ENCODE measurements around the gene LNX1.

The LNX1 gene

DNA sequence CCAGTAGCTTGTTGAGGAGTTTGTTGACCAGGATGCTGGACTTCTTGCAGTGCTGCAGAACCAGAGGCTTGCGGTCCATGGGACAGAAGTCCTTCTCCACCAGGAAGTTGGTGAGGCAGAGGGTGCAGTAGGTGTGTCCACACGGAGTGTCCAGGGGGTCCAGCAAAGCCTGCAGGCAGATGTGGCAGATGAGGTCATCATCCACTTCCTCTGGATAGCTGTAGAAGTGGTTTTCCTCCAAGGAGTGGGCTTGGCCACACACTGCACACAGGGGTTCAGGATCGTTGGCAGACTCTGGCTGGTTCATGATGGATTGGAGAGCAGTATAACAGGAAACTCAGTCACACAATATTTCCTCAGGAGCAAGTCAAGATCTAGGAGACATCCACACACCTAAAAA is 17.6 kb downstream of the LNX1 start:
- DNase-seq, result no peak
- intact Hi-C loops (cut with DNase I; ENCODE audit: low total_unique reads), result no loop called here
- TF ChIP-seq, protein P1, sequence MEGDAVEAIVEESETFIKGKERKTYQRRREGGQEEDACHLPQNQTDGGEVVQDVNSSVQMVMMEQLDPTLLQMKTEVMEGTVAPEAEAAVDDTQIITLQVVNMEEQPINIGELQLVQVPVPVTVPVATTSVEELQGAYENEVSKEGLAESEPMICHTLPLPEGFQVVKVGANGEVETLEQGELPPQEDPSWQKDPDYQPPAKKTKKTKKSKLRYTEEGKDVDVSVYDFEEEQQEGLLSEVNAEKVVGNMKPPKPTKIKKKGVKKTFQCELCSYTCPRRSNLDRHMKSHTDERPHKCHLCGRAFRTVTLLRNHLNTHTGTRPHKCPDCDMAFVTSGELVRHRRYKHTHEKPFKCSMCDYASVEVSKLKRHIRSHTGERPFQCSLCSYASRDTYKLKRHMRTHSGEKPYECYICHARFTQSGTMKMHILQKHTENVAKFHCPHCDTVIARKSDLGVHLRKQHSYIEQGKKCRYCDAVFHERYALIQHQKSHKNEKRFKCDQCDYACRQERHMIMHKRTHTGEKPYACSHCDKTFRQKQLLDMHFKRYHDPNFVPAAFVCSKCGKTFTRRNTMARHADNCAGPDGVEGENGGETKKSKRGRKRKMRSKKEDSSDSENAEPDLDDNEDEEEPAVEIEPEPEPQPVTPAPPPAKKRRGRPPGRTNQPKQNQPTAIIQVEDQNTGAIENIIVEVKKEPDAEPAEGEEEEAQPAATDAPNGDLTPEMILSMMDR (IDR thresholded peaks at IDR 0.05), result no peak
- Histone ChIP-seq H3K9me3 (no peaks in the 10 kb centered on the region), H3K27ac (no peak overlapping the region), H3K4me1 (peaks cover 0 to 13% (median 2%) of the 10 kb centered on the region in 4 donors), H3K36me3 (no peaks in the 10 kb centered on the region), H3K27me3 (no peaks in the 10 kb centered on the region), H3K4me3 (no peak overlapping the region)

DNA sequence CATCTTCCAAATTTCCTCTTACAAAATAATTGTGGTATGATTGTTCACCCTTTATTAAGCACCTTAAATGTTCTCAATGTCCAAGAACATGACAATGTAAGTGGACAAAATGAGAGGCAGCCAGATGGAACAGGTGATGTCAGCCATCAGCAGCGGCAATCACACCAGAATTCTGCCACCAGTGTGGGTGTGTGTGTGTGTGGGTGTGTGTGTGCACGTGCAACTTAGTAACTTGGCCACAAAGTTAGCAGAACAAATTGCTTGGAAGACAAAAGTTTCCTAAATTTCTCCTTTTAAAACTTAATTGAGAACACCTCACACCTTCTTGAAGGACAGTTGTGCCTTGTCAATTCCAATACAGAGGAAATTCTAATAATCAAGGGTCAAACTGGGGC is 18.7 kb downstream of the LNX1 start:
- H3K9me3 ChIP-seq, result no peaks in the 10 kb centered on the region
- no peak overlapping the region for H3K4me3 ChIP-seq
- intact Hi-C loops (cut with DNase I; ENCODE audit: low total_unique reads), result no loop called here
- no peaks in the 10 kb centered on the region for H3K36me3 ChIP-seq
- no peak overlapping the region for H3K27ac ChIP-seq
- no peaks in the 10 kb centered on the region for H3K27me3 ChIP-seq
- TF ChIP-seq, protein P1 (IDR thresholded peaks at IDR 0.05), result no peak
- H3K4me1 ChIP-seq, result peaks cover 0 to 13% (median 2%) of the 10 kb centered on the region in 4 donors
- DNase-seq, result no peak

DNA sequence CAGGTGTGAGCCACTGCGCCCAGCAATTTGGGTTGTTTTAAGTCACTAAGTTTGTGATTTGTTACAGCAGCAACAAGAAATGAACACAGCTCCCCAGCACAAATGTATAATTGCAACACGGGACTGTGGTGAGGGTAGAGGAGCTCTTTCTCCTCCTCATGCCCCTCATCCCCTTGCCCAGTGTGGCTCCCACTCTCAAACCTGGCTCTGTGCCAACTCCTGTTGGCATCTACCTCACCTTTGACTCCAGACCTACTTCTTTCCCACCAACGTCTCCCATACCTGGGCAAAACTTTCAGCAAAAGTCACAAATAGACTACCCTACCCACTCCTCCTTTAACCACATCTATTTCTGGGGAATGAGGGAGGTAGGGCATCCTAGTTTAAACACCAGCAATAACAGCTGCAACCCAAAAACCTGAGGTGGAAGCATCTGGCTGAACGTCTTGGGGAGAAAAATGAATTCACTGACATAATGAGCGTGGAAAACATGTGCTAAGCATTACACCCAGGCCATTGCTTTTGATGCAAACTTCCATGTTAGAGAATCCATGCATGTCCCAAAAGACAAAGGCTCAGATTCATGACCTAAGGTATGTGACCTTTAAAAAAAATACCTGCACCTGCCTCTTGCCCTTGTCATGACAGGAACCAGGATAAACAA is 19.2 kb downstream of the LNX1 start:
- H3K27me3 ChIP-seq, result no peaks in the 10 kb centered on the region
- TF ChIP-seq, protein P1 (IDR thresholded peaks at IDR 0.05), result no peak
- H3K4me3 ChIP-seq, result no peak overlapping the region

DNA sequence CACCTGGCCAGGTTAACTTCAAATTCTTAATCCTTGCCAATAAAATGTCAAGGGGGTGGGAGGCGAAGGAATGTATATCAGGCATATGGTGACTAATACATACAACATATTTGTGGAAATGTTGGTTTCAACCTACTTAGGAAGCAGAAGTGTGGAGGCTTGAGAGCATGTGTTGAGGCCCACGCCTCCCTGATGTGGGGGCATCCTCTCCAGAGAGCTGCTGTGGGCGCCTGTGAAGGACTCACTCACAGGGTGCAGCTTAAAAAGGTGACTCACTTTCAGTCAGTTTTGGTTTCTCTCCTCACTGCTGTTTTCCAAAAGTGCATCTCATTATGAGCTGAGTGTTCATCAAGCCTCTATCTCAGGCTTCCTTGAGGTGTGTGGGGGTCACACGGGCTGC is 27.5 kb downstream of the LNX1 start:
- Histone ChIP-seq H3K27me3 (no peaks in the 10 kb centered on the region), H3K4me3 (no peak overlapping the region), H3K9me3 (no peaks in the 10 kb centered on the region), H3K27ac (no peak overlapping the region), H3K4me1 (no peaks in the 10 kb centered on the region), H3K36me3 (no peaks in the 10 kb centered on the region)
- intact Hi-C loops (cut with DNase I; ENCODE audit: low total_unique reads), result no loop called here
- TF ChIP-seq, protein P1 (IDR thresholded peaks at IDR 0.05), result no peak
- no peak for DNase-seq

More for the DNA sequence above, 19.2 kb downstream of the LNX1 start:
- DNase-seq, result no peak
- Histone ChIP-seq H3K36me3 (no peaks in the 10 kb centered on the region), H3K9me3 (no peaks in the 10 kb centered on the region), H3K4me1 (peaks cover 0 to 10% (median 2%) of the 10 kb centered on the region in 4 donors), H3K27ac (no peak overlapping the region)
- intact Hi-C loops (cut with DNase I; ENCODE audit: low total_unique reads), result no loop called here

DNA sequence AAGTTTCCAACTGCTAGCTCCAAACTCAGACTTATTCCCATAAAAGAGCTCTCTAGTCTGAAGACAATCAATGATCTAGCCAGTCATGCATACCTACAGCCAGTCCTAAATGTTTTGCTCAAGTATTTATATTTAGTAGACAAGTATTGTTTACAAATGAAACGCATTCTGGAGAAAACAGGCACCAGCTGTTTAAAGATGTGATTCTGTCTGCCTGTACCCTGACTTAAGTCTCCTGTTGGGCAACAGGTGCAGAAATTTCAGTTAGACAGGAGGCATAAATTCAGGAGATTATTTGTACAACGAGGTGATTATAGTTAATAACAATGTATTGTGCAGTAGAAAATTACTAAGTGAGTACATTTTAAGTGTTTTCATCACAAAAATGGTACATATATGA is 28.9 kb downstream of the LNX1 start:
- DNase-seq, result no peak
- intact Hi-C loops (cut with DNase I; ENCODE audit: low total_unique reads), result no loop called here
- Histone ChIP-seq H3K4me3 (no peak overlapping the region), H3K4me1 (no peaks in the 10 kb centered on the region), H3K36me3 (no peaks in the 10 kb centered on the region), H3K9me3 (no peaks in the 10 kb centered on the region), H3K27me3 (no peaks in the 10 kb centered on the region), H3K27ac (no peak overlapping the region)
- TF ChIP-seq, protein P1 (IDR thresholded peaks at IDR 0.05), result no peak

Measured in tibial artery (tissue), 4 donors.